GM18873 (cell line): ENCODE results near the gene ELL3.
"Not testable (repeated sequence)": the region's sequence is repeated elsewhere in the genome, so short reads cannot be mapped to it uniquely, and the experiment has no call there.

Experiments used
- ATAC-seq: cut with Tn5 transposase; IDR thresholded peaks from one replicate; pipeline ENCODE4 v1.9.1; 2021; ENCODE audit warnings: mild to moderate bottlenecking, moderate library complexity, moderate number of reproducible peaks; ENCODE audit not compliant: unreplicated experiment, low FRiP score

The ELL3 gene

GRCh38 chr15:43792761-43793476 lies 16.2 kb upstream of the ELL3 start:
- no peak for ATAC-seq

GRCh38 chr15:43791993-43792760 lies 15.4 kb upstream of the ELL3 start, which contains the start of gene SERF2:
TSS of gene SERF2 (plus strand) at chr15:43792320. CDS start at chr15:43792377, 57 bp downstream.
- ATAC-seq = peak; percentile 89

GRCh38 chr15:43789409-43789808 lies 12.6 kb upstream of the ELL3 start:
- no peak for ATAC-seq

GRCh38 chr15:43779016-43779415 lies 2.2 kb upstream of the ELL3 start:
- no peak for ATAC-seq

GRCh38 chr15:43777267-43777914 lies 625 bp upstream of the ELL3 start:
- ATAC-seq = peak; percentile 44

GRCh38 chr15:43776101-43776717 lies 557 bp downstream of the ELL3 start:
- ATAC-seq = peak; percentile 67

GRCh38 chr15:43775411-43775965 lies 1.3 kb downstream of the ELL3 start:
- ATAC-seq = no peak

- ATAC-seq = no peak
These were observed 2.7 kb downstream of the ELL3 start for GRCh38 chr15:43774062-43774461.

- ATAC-seq = no peak
These were observed 4.1 kb downstream of the ELL3 start for GRCh38 chr15:43772624-43773023.

- no peak for ATAC-seq
These were observed 5.0 kb downstream of the ELL3 start for GRCh38 chr15:43771816-43772215.

GRCh38 chr15:43769584-43770228 lies 7.1 kb downstream of the ELL3 start:
- no peak for ATAC-seq

- ATAC-seq = no peak
These were observed 12.8 kb downstream of the ELL3 start for GRCh38 chr15:43763819-43764446.

GRCh38 chr15:43762824-43763223 lies 13.9 kb downstream of the ELL3 start:
- no peak for ATAC-seq

- ATAC-seq = no peak
These were observed 24.9 kb downstream of the ELL3 start for GRCh38 chr15:43751885-43752284.

GRCh38 chr15:43749690-43750345 lies 26.9 kb downstream of the ELL3 start:
- ATAC-seq = peak; percentile 52

- no peak for ATAC-seq
These were observed 28.4 kb downstream of the ELL3 start for GRCh38 chr15:43748376-43748775.

- ATAC-seq = not testable (repeated sequence)
These were observed 29.9 kb downstream of the ELL3 start for GRCh38 chr15:43746903-43747309.

- peak; percentile 50 for ATAC-seq
These were observed 30.4 kb downstream of the ELL3 start, which contains the start of gene PDIA3 for GRCh38 chr15:43746245-43746902. TSS of gene PDIA3 (plus strand) at chr15:43746438. CDS start at chr15:43746540, 102 bp downstream.
